ENCODE data around the gene MRPL11. TPM values are rescaled to one million over a fixed set of nuclear protein-coding genes. Genes with fewer than 3 reads are reported as not detected.

MRPL11 gene
- total and polyA plus RNA-seq, 8 donors = 15.7 to 30.2 (median 22.3) TPM

DNA sequence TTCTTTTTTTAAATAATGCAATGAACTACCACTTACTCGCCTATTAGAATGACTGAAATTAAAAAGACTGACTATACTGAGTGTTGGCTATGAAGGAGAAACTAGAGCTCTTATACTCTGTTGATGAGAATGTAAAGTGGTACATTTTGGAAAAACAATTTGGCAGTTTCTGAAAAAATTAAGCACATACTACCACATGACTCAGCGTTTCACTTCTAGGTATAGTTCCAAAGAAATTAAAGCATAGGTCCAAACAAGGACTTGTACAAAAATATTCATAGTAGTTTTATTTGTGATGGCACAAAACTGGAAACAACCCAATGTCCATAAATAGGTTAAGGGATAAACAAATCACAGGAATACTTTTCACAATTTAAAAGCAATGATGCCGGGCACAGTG is 44.7 kb downstream of the MRPL11 start:
- WGBS, 2 donors = 67 to 77% methylated on average over 3 of the region's 3 CpGs
- FAIRE-seq = no peak
- H3K4me1 ChIP-seq = no peaks in the 10 kb centered on the region
- DNase-seq = no peak
- H3K27me3 ChIP-seq = no peaks in the 10 kb centered on the region
- ATAC-seq = no peak
- no peak overlapping the region for H3K4me3 ChIP-seq
- H3K27ac ChIP-seq = no peak overlapping the region
- no peaks in the 10 kb centered on the region for H3K36me3 ChIP-seq
- TF ChIP-seq, protein P1, sequence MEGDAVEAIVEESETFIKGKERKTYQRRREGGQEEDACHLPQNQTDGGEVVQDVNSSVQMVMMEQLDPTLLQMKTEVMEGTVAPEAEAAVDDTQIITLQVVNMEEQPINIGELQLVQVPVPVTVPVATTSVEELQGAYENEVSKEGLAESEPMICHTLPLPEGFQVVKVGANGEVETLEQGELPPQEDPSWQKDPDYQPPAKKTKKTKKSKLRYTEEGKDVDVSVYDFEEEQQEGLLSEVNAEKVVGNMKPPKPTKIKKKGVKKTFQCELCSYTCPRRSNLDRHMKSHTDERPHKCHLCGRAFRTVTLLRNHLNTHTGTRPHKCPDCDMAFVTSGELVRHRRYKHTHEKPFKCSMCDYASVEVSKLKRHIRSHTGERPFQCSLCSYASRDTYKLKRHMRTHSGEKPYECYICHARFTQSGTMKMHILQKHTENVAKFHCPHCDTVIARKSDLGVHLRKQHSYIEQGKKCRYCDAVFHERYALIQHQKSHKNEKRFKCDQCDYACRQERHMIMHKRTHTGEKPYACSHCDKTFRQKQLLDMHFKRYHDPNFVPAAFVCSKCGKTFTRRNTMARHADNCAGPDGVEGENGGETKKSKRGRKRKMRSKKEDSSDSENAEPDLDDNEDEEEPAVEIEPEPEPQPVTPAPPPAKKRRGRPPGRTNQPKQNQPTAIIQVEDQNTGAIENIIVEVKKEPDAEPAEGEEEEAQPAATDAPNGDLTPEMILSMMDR (IDR thresholded peaks at IDR 0.05) = no peak
- no peaks in the 10 kb centered on the region for H3K9me3 ChIP-seq
- intact Hi-C loops (cut with DNase I) = no loop called here

GRCh38 chr11:66391322-66391721 is 47.3 kb downstream of the MRPL11 start:
- no peaks in the 10 kb centered on the region for H3K27me3 ChIP-seq
- no peaks in the 10 kb centered on the region for H3K9me3 ChIP-seq
- FAIRE-seq = no peak
- 50 to 52% methylated on average over 6 of the region's 6 CpGs for WGBS, 2 donors
- TF ChIP-seq, protein P1 (IDR thresholded peaks at IDR 0.05) = no peak
- no peak overlapping the region for H3K27ac ChIP-seq
- intact Hi-C loops (cut with DNase I) = no loop called here
- H3K36me3 ChIP-seq = no peaks in the 10 kb centered on the region
- no peak for DNase-seq
- ATAC-seq = no peak
- H3K4me1 ChIP-seq = no peaks in the 10 kb centered on the region
- no peak overlapping the region for H3K4me3 ChIP-seq

- no peak for FAIRE-seq
- intact Hi-C loops (cut with DNase I) = loop anchor here in 1 of 3 donors (5.0 kb wide), 1 partner anchor 82 kb away; no protein-coding TSS in a partner anchor
- H3K9me3 ChIP-seq = no peaks in the 10 kb centered on the region
- peak; percentile 58 to 90 (median 82) for ATAC-seq
- peak in 5 of 6 donors; percentile 68 to 78 (median 73) for DNase-seq
- TF ChIP-seq, protein P1 (IDR thresholded peaks at IDR 0.05) = peak; percentile 36 to 64 (median 48)
- no peaks in the 10 kb centered on the region for H3K27me3 ChIP-seq
- H3K36me3 ChIP-seq = no peaks in the 10 kb centered on the region
- H3K4me1 ChIP-seq = no peaks in the 10 kb centered on the region
- no peak overlapping the region for H3K4me3 ChIP-seq
- no peak overlapping the region for H3K27ac ChIP-seq
- 27 to 32% methylated on average over 8 of the region's 8 CpGs for WGBS, 2 donors
Measured at GRCh38 chr11:66388780-66389386, 49.8 kb downstream of the MRPL11 start.

GRCh38 chr11:66386171-66387069 is 52.2 kb downstream of the MRPL11 start:
- Histone ChIP-seq H3K4me3 (peak overlapping the region in 2 of 4 donors; percentile 19 to 21), H3K27ac (peak overlapping the region in 1 of 4 donors; percentile 62), H3K9me3 (no peaks in the 10 kb centered on the region), H3K4me1 (no peaks in the 10 kb centered on the region), H3K36me3 (no peaks in the 10 kb centered on the region), H3K27me3 (no peaks in the 10 kb centered on the region)
- no peak for FAIRE-seq
- TF ChIP-seq, protein P1 (IDR thresholded peaks at IDR 0.05) = peak; percentile 86 to 96 (median 92)
- peak; percentile 81 to 92 (median 90) for ATAC-seq
- intact Hi-C loops (cut with DNase I) = loop anchor here in 1 of 3 donors (5.0 kb wide), 1 partner anchor 79 kb away; no protein-coding TSS in a partner anchor
- peak; percentile 71 to 94 (median 86) for DNase-seq
- 4 to 5% methylated on average over 20 of the region's 20 CpGs for WGBS, 2 donors

Other genes with a start within 250 kb of the MRPL11 start
- 10 to 100 TPM in 2 of 6 donors, 1 to 10 TPM in 4; 7.7 to 15.8 (median 9.4) TPM for gene KLC2, start 181.1 kb downstream of the MRPL11 start, total RNA-seq
- gene KLC2, start 181.1 kb downstream of the MRPL11 start, polyA plus RNA-seq = 10 to 100 TPM; 23.3 to 35.4 TPM
- 10 to 100 TPM; 36.8 to 61.9 (median 49.7) TPM for gene RAB1B, start 170.2 kb downstream of the MRPL11 start, total RNA-seq
- gene RAB1B, start 170.2 kb downstream of the MRPL11 start, polyA plus RNA-seq = 10 to 100 TPM; 92.0 to 96.2 TPM
- 1 to 10 TPM in 5 of 6 donors, under 1 TPM in 1; 0.83 to 6.8 (median 1.9) TPM for gene CNIH2, start 160.7 kb downstream of the MRPL11 start, total RNA-seq
- 10 to 100 TPM in 1 of 2 donors, 1 to 10 TPM in 1; 8.0 to 34.3 TPM for gene CNIH2, start 160.7 kb downstream of the MRPL11 start, polyA plus RNA-seq
- 10 to 100 TPM; 39.7 to 64.9 (median 49.1) TPM for gene YIF1A, start 149.7 kb downstream of the MRPL11 start, total RNA-seq
- 100 to 1,000 TPM in 1 of 2 donors, 10 to 100 TPM in 1; 82.7 to 112 TPM for gene YIF1A, start 149.7 kb downstream of the MRPL11 start, polyA plus RNA-seq
- gene TMEM151A, start 147.0 kb downstream of the MRPL11 start, total RNA-seq = under 1 TPM; 0.49 to 0.79 (median 0.72) TPM
- 1 to 10 TPM; 1.6 to 4.4 TPM for gene TMEM151A, start 147.0 kb downstream of the MRPL11 start, polyA plus RNA-seq
- 10 to 100 TPM in 3 of 6 donors, 1 to 10 TPM in 3; 1.2 to 17.7 (median 7.5) TPM for gene CD248, start 121.8 kb downstream of the MRPL11 start, total RNA-seq
- 1 to 10 TPM; 2.5 to 4.0 TPM for gene CD248, start 121.8 kb downstream of the MRPL11 start, polyA plus RNA-seq
- gene RIN1, start 102.4 kb downstream of the MRPL11 start, total RNA-seq = 1 to 10 TPM; 2.7 to 5.0 (median 4.1) TPM
- 10 to 100 TPM in 1 of 2 donors, 1 to 10 TPM in 1; 9.2 to 15.7 TPM for gene RIN1, start 102.4 kb downstream of the MRPL11 start, polyA plus RNA-seq
- 10 to 100 TPM; 14.3 to 22.0 (median 19.7) TPM for gene BRMS1, start 93.7 kb downstream of the MRPL11 start, total RNA-seq
- 10 to 100 TPM; 46.9 to 65.0 TPM for gene BRMS1, start 93.7 kb downstream of the MRPL11 start, polyA plus RNA-seq
- gene B4GAT1, start 91.2 kb downstream of the MRPL11 start, total RNA-seq = 10 to 100 TPM in 5 of 6 donors, 1 to 10 TPM in 1; 9.5 to 13.3 (median 12.0) TPM
- 10 to 100 TPM in 1 of 2 donors, 1 to 10 TPM in 1; 9.2 to 21.8 TPM for gene B4GAT1, start 91.2 kb downstream of the MRPL11 start, polyA plus RNA-seq
- 1 to 10 TPM; 2.9 to 6.0 (median 4.3) TPM for gene SLC29A2, start 67.1 kb downstream of the MRPL11 start, total RNA-seq
- 10 to 100 TPM; 19.9 to 21.7 TPM for gene SLC29A2, start 67.1 kb downstream of the MRPL11 start, polyA plus RNA-seq
- under 1 TPM in 1 of 6 donors, not detected in 5; 0.14 TPM for gene NPAS4, start 17.8 kb downstream of the MRPL11 start, total RNA-seq
- gene NPAS4, start 17.8 kb downstream of the MRPL11 start, polyA plus RNA-seq = under 1 TPM; 0.08 to 0.63 TPM
- gene PELI3, start 28.1 kb upstream of the MRPL11 start, total RNA-seq = 1 to 10 TPM; 3.0 to 9.6 (median 6.4) TPM
- gene PELI3, start 28.1 kb upstream of the MRPL11 start, polyA plus RNA-seq = 10 to 100 TPM; 14.7 to 19.9 TPM
- 10 to 100 TPM in 4 of 6 donors, 1 to 10 TPM in 2; 8.5 to 27.0 (median 20.2) TPM for gene DPP3, start 41.6 kb upstream of the MRPL11 start, total RNA-seq
- 10 to 100 TPM; 22.8 to 24.7 TPM for gene DPP3, start 41.6 kb upstream of the MRPL11 start, polyA plus RNA-seq
- gene BBS1, start 71.8 kb upstream of the MRPL11 start, total RNA-seq = 10 to 100 TPM; 19.1 to 29.6 (median 21.5) TPM
- gene BBS1, start 71.8 kb upstream of the MRPL11 start, polyA plus RNA-seq = 10 to 100 TPM; 22.0 to 31.9 TPM
- gene ZDHHC24, start 107.2 kb upstream of the MRPL11 start, total RNA-seq = 10 to 100 TPM in 2 of 6 donors, 1 to 10 TPM in 4; 7.0 to 11.4 (median 8.3) TPM
- gene ZDHHC24, start 107.2 kb upstream of the MRPL11 start, polyA plus RNA-seq = 1 to 10 TPM; 7.0 to 7.5 TPM
- gene ACTN3, start 108.1 kb upstream of the MRPL11 start, total RNA-seq = under 1 TPM in 1 of 6 donors, not detected in 5; 0.15 TPM
- gene ACTN3, start 108.1 kb upstream of the MRPL11 start, polyA plus RNA-seq = under 1 TPM in 1 of 2 donors, not detected in 1; 0.05 TPM
- gene CTSF, start 129.8 kb upstream of the MRPL11 start, total RNA-seq = 10 to 100 TPM; 10.6 to 31.4 (median 19.9) TPM
- 10 to 100 TPM; 14.8 to 43.2 TPM for gene CTSF, start 129.8 kb upstream of the MRPL11 start, polyA plus RNA-seq
- under 1 TPM; 0.20 to 0.38 (median 0.32) TPM for gene CCDC87, start 154.2 kb upstream of the MRPL11 start, total RNA-seq
- gene CCDC87, start 154.2 kb upstream of the MRPL11 start, polyA plus RNA-seq = under 1 TPM; 0.15 to 0.40 TPM
- gene CCS, start 154.3 kb upstream of the MRPL11 start, total RNA-seq = 10 to 100 TPM; 16.9 to 31.7 (median 17.5) TPM
- 100 to 1,000 TPM; 114 to 125 TPM for gene CCS, start 154.3 kb upstream of the MRPL11 start, polyA plus RNA-seq
- 10 to 100 TPM; 24.4 to 57.9 (median 31.7) TPM for gene RBM14, start 177.8 kb upstream of the MRPL11 start, total RNA-seq
- gene RBM14, start 177.8 kb upstream of the MRPL11 start, polyA plus RNA-seq = 10 to 100 TPM; 36.5 to 61.6 TPM
- 10 to 100 TPM; 47.5 to 80.2 (median 65.1) TPM for gene RBM4, start 199.9 kb upstream of the MRPL11 start, total RNA-seq
- gene RBM4, start 199.9 kb upstream of the MRPL11 start, polyA plus RNA-seq = 10 to 100 TPM; 60.6 to 84.2 TPM
- 10 to 100 TPM in 1 of 6 donors, 1 to 10 TPM in 5; 5.7 to 10.1 (median 6.5) TPM for gene RBM4B, start 239.0 kb upstream of the MRPL11 start, total RNA-seq
- 10 to 100 TPM in 1 of 2 donors, 1 to 10 TPM in 1; 9.9 to 20.7 TPM for gene RBM4B, start 239.0 kb upstream of the MRPL11 start, polyA plus RNA-seq